GM18951 (cell line): ENCODE data around the gene THRA.

Experiments used
- POLR2A ChIP-seq: IDR thresholded peaks from 4 replicates; pipeline ENCODE4 v1.6.1; 2011; ENCODE audit warnings: mild to moderate bottlenecking; ENCODE audit not compliant: insufficient read length, insufficient read depth; ENCODE audit errors: extremely low read depth
- in situ Hi-C: fragments of 300-500 bp; cut with MboI; formaldehyde crosslinking; loops from one replicate; pipeline ENCODE4 v1.12.0; 2022; ENCODE audit warnings: low sequenced_read_pairs, mixed read lengths, inconsistent platforms; ENCODE audit not compliant: unreplicated experiment

Gene THRA

GRCh38 chr17:40022961-40023541, 39.7 kb upstream of the THRA start:
- in situ Hi-C loops, result no loop called here
- no peak for TF ChIP-seq POLR2A

GRCh38 chr17:40023590-40024292, 39.0 kb upstream of the THRA start:
- TF ChIP-seq POLR2A, result no peak
- in situ Hi-C loops, result no loop called here

- in situ Hi-C loops, result no loop called here
- no peak for TF ChIP-seq POLR2A
Measured at GRCh38 chr17:40024901-40025300, 37.9 kb upstream of the THRA start.

- no peak for TF ChIP-seq POLR2A
- in situ Hi-C loops, result no loop called here
Measured at GRCh38 chr17:40025559-40025958, 37.2 kb upstream of the THRA start.

GRCh38 chr17:40025991-40026815, 36.6 kb upstream of the THRA start:
- no peak for TF ChIP-seq POLR2A
- in situ Hi-C loops, result no loop called here

- TF ChIP-seq POLR2A, result no peak
- in situ Hi-C loops, result no loop called here
Measured at GRCh38 chr17:40026816-40027613, 35.8 kb upstream of the THRA start.

GRCh38 chr17:40027614-40028012, 35.2 kb upstream of the THRA start:
- in situ Hi-C loops, result no loop called here
- no peak for TF ChIP-seq POLR2A

GRCh38 chr17:40028595-40028994, 34.2 kb upstream of the THRA start:
- in situ Hi-C loops, result no loop called here
- TF ChIP-seq POLR2A, result no peak

GRCh38 chr17:40031706-40032105, 31.1 kb upstream of the THRA start:
- in situ Hi-C loops, result no loop called here

GRCh38 chr17:40032322-40033320, 30.1 kb upstream of the THRA start:
- in situ Hi-C loops, result no loop called here
- no peak for TF ChIP-seq POLR2A

More at GRCh38 chr17:40031706-40032105, 31.1 kb upstream of the THRA start:
- TF ChIP-seq POLR2A, result no peak

- in situ Hi-C loops, result no loop called here
- TF ChIP-seq POLR2A, result no peak
Measured at GRCh38 chr17:40033339-40033738, 29.4 kb upstream of the THRA start.
